Esophagus muscularis mucosa (tissue), 4 donors: ENCODE results near the gene GATB. TPM values are rescaled to one million over a fixed set of nuclear protein-coding genes. Genes with fewer than 3 reads are reported as not detected.

Experiments
- DNase-seq: peaks from one replicate; pipeline ENCODE4 v3.0.0-alpha.2; 2017; ENCODE audit errors: extremely low spot score
- H3K27ac ChIP-seq, 4 donors: fragments of 200-600 bp; sonication (generic); replicated peaks in 1 of 4; 1 replicate in 3 of 4; 2 replicates in 1 of 4; pipeline ENCODE4 v1.5.1; 2016 to 2019; ENCODE audit warnings: mild to moderate bottlenecking in 1 of 4
- H3K27me3 ChIP-seq, 4 donors: fragments of 200-600 bp; sonication (generic); one replicate each; pipeline versions ENCODE4 v1.5.1 to v1.6.0; 2016 to 2019
- H3K36me3 ChIP-seq, 4 donors: fragments of 200-600 bp; sonication (generic); one replicate each; pipeline ENCODE4 v1.5.1; 2016 to 2019
- H3K4me1 ChIP-seq, 4 donors: fragments of 200-600 bp; sonication (generic); one replicate each; pipeline ENCODE4 v1.5.1; 2016 to 2019
- H3K4me3 ChIP-seq, 4 donors: fragments of 200-600 bp; sonication (generic); 1 replicate in 2 of 4; 2 replicates in 2 of 4; pipeline ENCODE4 v1.5.1; 2016 to 2019; ENCODE audit warnings: mild to moderate bottlenecking in 4 of 4, moderate library complexity in 1 of 4
- H3K9me3 ChIP-seq, 4 donors: fragments of 200-600 bp; sonication (generic); 1 replicate in 3 of 4; 2 replicates in 1 of 4; pipeline ENCODE4 v1.5.1; 2016 to 2019
- CTCF ChIP-seq, 3 experiments: fragments of 200-600 bp in 2 of 3; fragments of 450-650 bp in 1 of 3; sonication (generic) in 2 of 3; IDR thresholded peaks; one replicate each; pipeline ENCODE4 v1.5.1; 2017 to 2019; ENCODE audit warnings: antibody characterized with exemption in 3 of 3, mild to moderate bottlenecking in 2 of 3, moderate library complexity in 1 of 3
- EP300 ChIP-seq: sonication (generic); formaldehyde crosslinking; IDR thresholded peaks from one replicate; pipeline ENCODE4 v1.6.1; 2017; ENCODE audit warnings: antibody characterized with exemption
- POLR2A ChIP-seq: fragments of 450-650 bp; IDR thresholded peaks from one replicate; pipeline ENCODE4 v1.6.1; 2017; ENCODE audit warnings: antibody characterized with exemption, moderate library complexity, mild to moderate bottlenecking, low read depth
- POLR2AphosphoS5 ChIP-seq, 2 donors: sonication (generic); formaldehyde crosslinking; IDR thresholded peaks; one replicate each; pipeline ENCODE4 v1.6.1; 2017; ENCODE audit warnings: antibody characterized with exemption in 2 of 2
- WGBS: methylation state at CpG from one replicate; pipeline ENCODE4 v1.1.5; 2018; 5-methylcytosine and 5-hydroxymethylcytosine counted together
- intact Hi-C: fragments of 100-400 bp; cut with DNase I; formaldehyde crosslinking; loops from one replicate; pipeline ENCODE4 v1.15.1; 2023
- total RNA-seq, 4 donors: library from RNA; depleted of rRNA; stranded (reverse); fragments of >200 nt; gene quantifications; one replicate each; pipeline versions ENCODE4 v1.1.0 to v1.2.1, GENCODE V29; 2016

GATB gene
- total RNA-seq, 4 donors from 2014 or later: 12.4 to 19.9 (median 16.4) TPM

GRCh38 chr4:151774324-151774723 is 13.5 kb upstream of the GATB start:
- H3K27ac ChIP-seq: no peak overlapping the region
- DNase-seq: no peak
- H3K27me3 ChIP-seq: peaks cover 0 to 3% (median 0%) of the 10 kb centered on the region in 4 donors
- no peak overlapping the region for H3K4me3 ChIP-seq
- H3K4me1 ChIP-seq: no peaks in the 10 kb centered on the region
- intact Hi-C loops: no loop called here
- H3K36me3 ChIP-seq: no peaks in the 10 kb centered on the region
- peaks cover 0 to 17% (median 12%) of the 10 kb centered on the region in 4 donors for H3K9me3 ChIP-seq
- TF ChIP-seq POLR2AphosphoS5 (IDR thresholded peaks at IDR 0.05) (no peak), EP300 (no peak), CTCF (IDR thresholded peaks at IDR 0.05) (no peak), POLR2A (no peak)

GRCh38 chr4:151772274-151772673 is 11.5 kb upstream of the GATB start:
- intact Hi-C loops: no loop called here
- H3K4me3 ChIP-seq: no peak overlapping the region
- no peak overlapping the region for H3K27ac ChIP-seq
- H3K4me1 ChIP-seq: no peaks in the 10 kb centered on the region
- peaks cover 0 to 3% (median 0%) of the 10 kb centered on the region in 4 donors for H3K27me3 ChIP-seq
- 73% methylated on average over 3 of the region's 3 CpGs for WGBS
- H3K36me3 ChIP-seq: no peaks in the 10 kb centered on the region
- DNase-seq: no peak
- TF ChIP-seq EP300 (no peak), POLR2AphosphoS5 (IDR thresholded peaks at IDR 0.05) (no peak), POLR2A (no peak)
- peaks cover 0 to 17% (median 12%) of the 10 kb centered on the region in 4 donors for H3K9me3 ChIP-seq

- intact Hi-C loops: no loop called here
- no peak for DNase-seq
- no peak overlapping the region for H3K27ac ChIP-seq
Observed at GRCh38 chr4:151771664-151772063, 10.9 kb upstream of the GATB start.

GRCh38 chr4:151770154-151770553 is 9.3 kb upstream of the GATB start:
- intact Hi-C loops: no loop called here
- no peak overlapping the region for H3K27ac ChIP-seq
- H3K36me3 ChIP-seq: no peaks in the 10 kb centered on the region
- peaks cover 0 to 3% (median 0%) of the 10 kb centered on the region in 4 donors for H3K27me3 ChIP-seq
- TF ChIP-seq POLR2AphosphoS5 (IDR thresholded peaks at IDR 0.05) (no peak), EP300 (no peak), POLR2A (no peak), CTCF (IDR thresholded peaks at IDR 0.05) (no peak)
- 66% methylated on average over 1 of the region's 1 CpG for WGBS
- no peak overlapping the region for H3K4me3 ChIP-seq
- H3K9me3 ChIP-seq: peaks cover 0 to 13% (median 9%) of the 10 kb centered on the region in 4 donors
- DNase-seq: no peak
- no peaks in the 10 kb centered on the region for H3K4me1 ChIP-seq

More at GRCh38 chr4:151771664-151772063, 10.9 kb upstream of the GATB start:
- no peak overlapping the region for H3K4me3 ChIP-seq
- H3K36me3 ChIP-seq: no peaks in the 10 kb centered on the region
- peaks cover 0 to 17% (median 12%) of the 10 kb centered on the region in 4 donors for H3K9me3 ChIP-seq
- no peaks in the 10 kb centered on the region for H3K4me1 ChIP-seq
- H3K27me3 ChIP-seq: peaks cover 0 to 3% (median 0%) of the 10 kb centered on the region in 4 donors
- TF ChIP-seq POLR2AphosphoS5 (IDR thresholded peaks at IDR 0.05): no peak
- no peak for TF ChIP-seq CTCF (IDR thresholded peaks at IDR 0.05)
- TF ChIP-seq EP300: no peak
- TF ChIP-seq POLR2A: no peak
- 46% methylated on average over 5 of the region's 5 CpGs for WGBS

- DNase-seq: no peak
- peaks cover 0 to 3% (median 0%) of the 10 kb centered on the region in 4 donors for H3K27me3 ChIP-seq
- no peak for TF ChIP-seq EP300
- TF ChIP-seq POLR2AphosphoS5 (IDR thresholded peaks at IDR 0.05): no peak
- no peak for TF ChIP-seq POLR2A
- no peak for TF ChIP-seq CTCF (IDR thresholded peaks at IDR 0.05)
- WGBS: 76% methylated on average over 2 of the region's 2 CpGs
- H3K36me3 ChIP-seq: no peaks in the 10 kb centered on the region
- peaks cover 0 to under 1% (median 0%) of the 10 kb centered on the region in 4 donors for H3K9me3 ChIP-seq
- no peak overlapping the region for H3K4me3 ChIP-seq
- intact Hi-C loops: loop anchor here (10.0 kb wide), 2 partner anchors 586 to 616 kb away; no protein-coding TSS in a partner anchor
- H3K4me1 ChIP-seq: no peaks in the 10 kb centered on the region
- no peak overlapping the region for H3K27ac ChIP-seq
Observed at GRCh38 chr4:151768835-151769234, 8.0 kb upstream of the GATB start.
